AG04449 (cell line): ENCODE data around the gene FUOM.
"Not testable (repeated sequence)": the region's sequence is repeated elsewhere in the genome, so short reads cannot be mapped to it uniquely, and the experiment has no call there.

Experiments
- CTCF ChIA-PET: fragments of 350-600 bp; formaldehyde crosslinking; extraction: SDS; loops from one replicate; lab custom pipeline; 2021; ENCODE audit warnings: antibody characterized with exemption; lab: Yijun Ruan, JAX
- POLR2A ChIA-PET: fragments of 400-600, 350-600 bp; formaldehyde crosslinking; extraction: SDS; loops from one replicate; lab custom pipeline; 2020; ENCODE audit warnings: antibody characterized with exemption, inconsistent platforms; lab: Yijun Ruan, JAX
- DNase-seq: peaks from one replicate; pipeline ENCODE4 v3.0.0-alpha.2; 2010; ENCODE audit warnings: low read depth, low spot score
- H3K4me3 ChIP-seq: 2 replicates; pipeline ENCODE4 v1.5.1; 2011; ENCODE audit warnings: low read depth, mild to moderate bottlenecking, control low read depth, low read length
- CTCF ChIP-seq: IDR thresholded peaks from one replicate; pipeline ENCODE4 v1.5.1; 2011; ENCODE audit warnings: mild to moderate bottlenecking, moderate library complexity, low read length, control low read depth, inconsistent platforms; ENCODE audit not compliant: insufficient read depth; ENCODE audit errors: missing control alignments

The FUOM gene

GRCh38 chr10:133377818-133378250, 20.0 kb upstream of the FUOM start:
- ChIA-PET POLR2A (interaction anchor here (1.4 kb wide), 1 partner anchor 9 kb away, joined by 4 read pairs; no protein-coding TSS in a partner anchor), CTCF (interaction anchor here (1.5 to 2.0 kb wide), 2 partner anchors 22 to 48 kb away, joined by 3 to 10 read pairs; no protein-coding TSS in a partner anchor)
- H3K4me3 ChIP-seq = peak overlapping the region; percentile 75
- TF ChIP-seq CTCF = no peak
- DNase-seq = no peak

- no peak overlapping the region for H3K4me3 ChIP-seq
- no peak for DNase-seq
- ChIA-PET POLR2A (interaction anchor here (1.4 kb wide), 1 partner anchor 9 kb away, joined by 4 read pairs; no protein-coding TSS in a partner anchor), CTCF (interaction anchor here (2.0 kb wide), 1 partner anchor 48 kb away, joined by 10 read pairs; no protein-coding TSS in a partner anchor)
- no peak for TF ChIP-seq CTCF
Measured at GRCh38 chr10:133377025-133377817, 19.4 kb upstream of the FUOM start.

- POLR2A ChIA-PET, CTCF ChIA-PET: not testable (repeated sequence)
Measured at GRCh38 chr10:133376183-133376582, 18.4 kb upstream of the FUOM start.

GRCh38 chr10:133375357-133376115, 17.7 kb upstream of the FUOM start:
- TF ChIP-seq CTCF = no peak
- POLR2A ChIA-PET = no interaction called here
- no peak overlapping the region for H3K4me3 ChIP-seq
- no peak for DNase-seq
- CTCF ChIA-PET = no interaction called here

More at GRCh38 chr10:133376183-133376582, 18.4 kb upstream of the FUOM start:
- H3K4me3 ChIP-seq, DNase-seq: not testable (repeated sequence)

GRCh38 chr10:133373174-133374090, 15.6 kb upstream of the FUOM start, which contains the start of gene ECHS1:
Gene ECHS1, minus strand, starts transcription at chr10:133373354. Its CDS starts 21 bp downstream, at chr10:133373333.
- ChIA-PET CTCF (interaction anchor here (1.8 kb wide), 1 partner anchor 44 kb away, joined by 4 read pairs; no protein-coding TSS in a partner anchor), POLR2A (interaction anchor here (0.5 to 1.0 kb wide), 3 partner anchors 9 to 17 kb away, joined by 3 read pairs; no protein-coding TSS in a partner anchor)
- peak within 1 kb of the TSS; percentile 91 for H3K4me3 ChIP-seq
- no peak for DNase-seq
- no peak for TF ChIP-seq CTCF

DNA sequence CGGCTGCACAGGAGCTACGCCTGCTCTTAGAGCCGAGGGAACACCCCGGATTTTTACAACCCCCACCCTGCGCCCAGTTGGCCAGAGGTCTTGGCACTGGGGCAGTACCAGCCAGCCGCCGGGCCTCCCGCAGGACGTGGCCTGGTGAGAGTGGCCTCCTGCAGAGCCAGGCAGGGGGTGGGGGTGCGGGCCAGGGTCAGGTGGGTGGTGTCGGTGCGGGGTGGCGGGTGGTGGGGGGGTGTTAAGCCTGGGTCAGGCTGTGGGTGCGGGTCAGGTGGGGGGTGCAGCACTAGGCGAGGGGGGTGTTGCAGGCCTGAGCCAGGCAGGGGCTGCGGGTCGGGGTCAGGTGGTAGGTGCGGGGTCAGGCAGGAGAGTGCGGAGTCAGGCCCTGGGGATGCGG, 14.7 kb upstream of the FUOM start:
- POLR2A ChIA-PET = no interaction called here
- no peak for TF ChIP-seq CTCF
- DNase-seq = no peak
- CTCF ChIA-PET = interaction anchor here (1.8 kb wide), 1 partner anchor 43 kb away, joined by 4 read pairs; no protein-coding TSS in a partner anchor
- H3K4me3 ChIP-seq = peak overlapping the region; percentile 91
